Mesenchymal stem cell (in vitro differentiated cells and primary cell): Measurements from ENCODE around the gene HOXC10.
A peak's percentile ranks its signal among the peaks of the same experiment; 100 is the strongest.

Experiments used
- DNase-seq: peaks from one replicate; pipeline ENCODE4 v3.0.0-alpha.2; 2013
- H2AFZ ChIP-seq: one replicate; pipeline ENCODE4 v1.6.1; 2013; ENCODE audit warnings: low read depth, mild to moderate bottlenecking, control low read depth, inconsistent platforms, low read length, moderate library complexity
- H2AK5ac ChIP-seq: 2 replicates; pipeline ENCODE4 v1.6.1; 2013; ENCODE audit warnings: low read length, moderate library complexity, mild to moderate bottlenecking, inconsistent platforms; ENCODE audit not compliant: severe bottlenecking
- H2BK120ac ChIP-seq: one replicate; pipeline ENCODE4 v1.6.1; 2013; ENCODE audit warnings: low read depth, mild to moderate bottlenecking, inconsistent platforms, low read length, moderate library complexity
- H2BK12ac ChIP-seq, 2 experiments: one replicate each; pipeline ENCODE4 v1.6.1; 2013; ENCODE audit warnings: inconsistent platforms in 2 of 2, low read length in 2 of 2, mild to moderate bottlenecking in 2 of 2, moderate library complexity in 2 of 2, control low read depth in 1 of 2
- H2BK15ac ChIP-seq: one replicate; pipeline ENCODE4 v1.6.1; 2013; ENCODE audit warnings: mild to moderate bottlenecking, low read depth, inconsistent platforms; ENCODE audit not compliant: poor library complexity, severe bottlenecking
- H2BK5ac ChIP-seq: 2 replicates; pipeline ENCODE4 v1.6.1; 2013; ENCODE audit warnings: low read depth, mild to moderate bottlenecking, low read length, control low read depth, inconsistent platforms; ENCODE audit not compliant: poor library complexity, severe bottlenecking
- H3K14ac ChIP-seq, 2 experiments: one replicate each; pipeline ENCODE4 v1.6.1; 2013; ENCODE audit warnings: inconsistent platforms in 2 of 2, low read length in 2 of 2, control low read depth in 1 of 2, mild to moderate bottlenecking in 1 of 2, moderate library complexity in 1 of 2
- H3K18ac ChIP-seq, 2 experiments: one replicate each; pipeline ENCODE4 v1.6.1; 2013; ENCODE audit warnings: inconsistent platforms in 2 of 2, low read length in 2 of 2, control low read depth in 1 of 2, low read depth in 1 of 2, mild to moderate bottlenecking in 1 of 2
- H3K23ac ChIP-seq, 2 experiments: one replicate each; pipeline ENCODE4 v1.6.1; 2013; ENCODE audit warnings: inconsistent platforms in 2 of 2, low read length in 2 of 2, mild to moderate bottlenecking in 2 of 2, moderate library complexity in 2 of 2, control low read depth in 1 of 2
- H3K27ac ChIP-seq: 2 replicates; pipeline ENCODE4 v1.5.1; 2013; ENCODE audit warnings: mild to moderate bottlenecking, moderate library complexity, low read length, control low read depth, inconsistent platforms; ENCODE audit not compliant: poor library complexity, severe bottlenecking
- H3K27me3 ChIP-seq, 2 experiments: 2 replicates each; pipeline versions ENCODE4 v1.6.1 to v1.7.0; 2013; ENCODE audit warnings: low read length in 2 of 2, mild to moderate bottlenecking in 2 of 2, moderate library complexity in 2 of 2, control low read depth in 1 of 2, inconsistent platforms in 1 of 2; ENCODE audit not compliant: control insufficient read depth in 1 of 2, insufficient read depth in 1 of 2
- H3K36me3 ChIP-seq, 2 experiments: 2 replicates each; pipeline versions ENCODE4 v1.6.1 to v1.7.0; 2013; ENCODE audit warnings: low read length in 2 of 2, control low read depth in 1 of 2, inconsistent platforms in 1 of 2, low read depth in 1 of 2, mild to moderate bottlenecking in 1 of 2; ENCODE audit not compliant: insufficient read depth in 2 of 2, control insufficient read depth in 1 of 2
- H3K4ac ChIP-seq, 2 experiments: one replicate each; pipeline ENCODE4 v1.6.1; 2013; ENCODE audit warnings: inconsistent platforms in 2 of 2, low read length in 2 of 2, mild to moderate bottlenecking in 2 of 2, moderate library complexity in 2 of 2, control low read depth in 1 of 2, low read depth in 1 of 2
- H3K4me1 ChIP-seq: 2 replicates; pipeline ENCODE4 v1.6.1; 2013; ENCODE audit warnings: low read depth, low read length, control low read depth; ENCODE audit not compliant: control insufficient read depth, insufficient read depth
- H3K4me2 ChIP-seq: 2 replicates; pipeline ENCODE4 v1.6.1; 2013; ENCODE audit warnings: low read length, mild to moderate bottlenecking, inconsistent platforms; ENCODE audit not compliant: poor library complexity, severe bottlenecking
- H3K4me3 ChIP-seq, 2 experiments: 2 replicates each; pipeline versions ENCODE4 v1.5.1 to v1.7.0; 2013; ENCODE audit warnings: low read length in 2 of 2, mild to moderate bottlenecking in 2 of 2, control low read depth in 1 of 2, low read depth in 1 of 2; ENCODE audit not compliant: insufficient read depth in 1 of 2
- H3K79me1 ChIP-seq: replicated peaks from 2 replicates; pipeline ENCODE4 v1.6.1; 2013; ENCODE audit warnings: mild to moderate bottlenecking, control low read depth, low read length, inconsistent platforms; ENCODE audit not compliant: poor library complexity, severe bottlenecking
- H3K9ac ChIP-seq: 2 replicates; pipeline ENCODE4 v1.7.0; 2013; ENCODE audit warnings: mild to moderate bottlenecking, low read length, moderate library complexity
- H3K9me3 ChIP-seq: 2 replicates; pipeline ENCODE4 v1.7.0; 2013; ENCODE audit warnings: mild to moderate bottlenecking, low read length; ENCODE audit not compliant: control insufficient read depth
- H4K8ac ChIP-seq: one replicate; pipeline ENCODE4 v1.6.1; 2013; ENCODE audit warnings: inconsistent platforms, mild to moderate bottlenecking, low read length, moderate library complexity
- H4K91ac ChIP-seq: one replicate; pipeline ENCODE4 v1.6.1; 2013; ENCODE audit warnings: mild to moderate bottlenecking, low read length, inconsistent platforms
- WGBS: methylation state at CpG from one replicate; pipeline ENCODE4 v1.1.7; 2013; ENCODE audit warnings: mixed read lengths; 5-methylcytosine and 5-hydroxymethylcytosine counted together

The HOXC10 gene

GRCh38 chr12:53983950-53984572 lies 885 bp upstream of the HOXC10 start:
- H3K4me1 ChIP-seq = peaks cover 21% of the 10 kb centered on the region

GRCh38 chr12:53985692-53985993 lies 697 bp downstream of the HOXC10 start:
- Histone ChIP-seq H3K4me3 (peak overlapping the region; percentile 73 to 92), H2AK5ac (no peak overlapping the region), H4K91ac (no peak overlapping the region), H2BK12ac (no peak overlapping the region), H2AFZ (no peak overlapping the region), H3K9me3 (no peaks in the 10 kb centered on the region), H2BK5ac (peak overlapping the region; percentile 49), H3K23ac (peak overlapping the region in 1 of 2 experiments; percentile 94), H3K9ac (peak overlapping the region; percentile 98), H3K4me1 (peaks cover 26% of the 10 kb centered on the region), H2BK120ac (no peak overlapping the region), H3K14ac (no peak overlapping the region), H2BK15ac (no peak overlapping the region), H3K79me1 (peaks cover 4% of the 10 kb centered on the region), H3K27me3 (peaks cover 7 to 37% of the 10 kb centered on the region in 2 experiments), H4K8ac (peak overlapping the region; percentile 20), H3K36me3 (no peaks in the 10 kb centered on the region), H3K4ac (no peak overlapping the region), H3K4me2 (peak overlapping the region; percentile 81), H3K27ac (peak overlapping the region; percentile 3), H3K18ac (peak overlapping the region in 1 of 2 experiments; percentile 55)
- DNase-seq = no peak
- WGBS = 19% methylated on average over 21 of the region's 21 CpGs

More at GRCh38 chr12:53983950-53984572, 885 bp upstream of the HOXC10 start:
- no peaks in the 10 kb centered on the region for H3K9me3 ChIP-seq
- DNase-seq = no peak
- no peak overlapping the region for H2AK5ac ChIP-seq
- H3K14ac ChIP-seq = no peak overlapping the region
- H2BK12ac ChIP-seq = no peak overlapping the region
- peaks cover 7 to 50% of the 10 kb centered on the region in 2 experiments for H3K27me3 ChIP-seq
- H4K91ac ChIP-seq = no peak overlapping the region
- no peak overlapping the region for H4K8ac ChIP-seq
- H3K79me1 ChIP-seq = peaks cover 4% of the 10 kb centered on the region
- no peak overlapping the region for H3K27ac ChIP-seq
- H2BK15ac ChIP-seq = no peak overlapping the region
- peak overlapping the region; percentile 81 for H3K4me2 ChIP-seq
- H3K4me3 ChIP-seq = peak overlapping the region in 1 of 2 experiments; percentile 36
- H2BK5ac ChIP-seq = peak overlapping the region; percentile 58
- H3K23ac ChIP-seq = peak overlapping the region in 1 of 2 experiments; percentile 32
- H3K36me3 ChIP-seq = no peaks in the 10 kb centered on the region
- no peak overlapping the region for H3K18ac ChIP-seq
- H3K4ac ChIP-seq = no peak overlapping the region
- no peak overlapping the region for H2AFZ ChIP-seq
- H2BK120ac ChIP-seq = no peak overlapping the region
- 16% methylated on average over 23 of the region's 30 CpGs for WGBS
- H3K9ac ChIP-seq = peak overlapping the region; percentile 81

- H3K79me1 ChIP-seq = peaks cover 4% of the 10 kb centered on the region
- DNase-seq = no peak
- peak overlapping the region; percentile 20 for H4K8ac ChIP-seq
- H3K23ac ChIP-seq = peak overlapping the region in 1 of 2 experiments; percentile 94
- H4K91ac ChIP-seq = peak overlapping the region; percentile 65
- no peak overlapping the region for H3K4ac ChIP-seq
- H3K9me3 ChIP-seq = no peaks in the 10 kb centered on the region
- H2AFZ ChIP-seq = no peak overlapping the region
- H3K14ac ChIP-seq = peak overlapping the region in 1 of 2 experiments; percentile 42
- peaks cover 28% of the 10 kb centered on the region for H3K4me1 ChIP-seq
- 3% methylated on average over 44 of the region's 50 CpGs for WGBS
- H2BK120ac ChIP-seq = no peak overlapping the region
- H3K27ac ChIP-seq = peak overlapping the region; percentile 58
- no peak overlapping the region for H2BK15ac ChIP-seq
- no peaks in the 10 kb centered on the region for H3K36me3 ChIP-seq
- peak overlapping the region; percentile 98 for H3K9ac ChIP-seq
- peak overlapping the region in 1 of 2 experiments; percentile 55 for H3K18ac ChIP-seq
- no peak overlapping the region for H2AK5ac ChIP-seq
- peak overlapping the region; percentile 81 for H3K4me2 ChIP-seq
- peak overlapping the region; percentile 49 for H2BK5ac ChIP-seq
- no peak overlapping the region for H2BK12ac ChIP-seq
- H3K27me3 ChIP-seq = peaks cover 3 to 32% of the 10 kb centered on the region in 2 experiments
- H3K4me3 ChIP-seq = peak overlapping the region; percentile 73 to 92
Measured at GRCh38 chr12:53985994-53986685, 1.2 kb downstream of the HOXC10 start.

GRCh38 chr12:53986686-53987483 lies 1.9 kb downstream of the HOXC10 start:
- no peak overlapping the region for H3K18ac ChIP-seq
- H2BK120ac ChIP-seq = no peak overlapping the region
- H3K9ac ChIP-seq = peak overlapping the region; percentile 98
- H3K4me2 ChIP-seq = peak overlapping the region; percentile 81
- peak overlapping the region; percentile 35 for H2BK5ac ChIP-seq
- no peak overlapping the region for H3K23ac ChIP-seq
- H3K14ac ChIP-seq = no peak overlapping the region
- H3K4me1 ChIP-seq = peaks cover 35% of the 10 kb centered on the region
- peak overlapping the region; percentile 73 to 92 for H3K4me3 ChIP-seq
- H2AK5ac ChIP-seq = no peak overlapping the region
- H3K27ac ChIP-seq = no peak overlapping the region
- H3K9me3 ChIP-seq = no peaks in the 10 kb centered on the region
- H3K79me1 ChIP-seq = peaks cover 4% of the 10 kb centered on the region
- H3K4ac ChIP-seq = no peak overlapping the region
- H4K91ac ChIP-seq = no peak overlapping the region
- no peak for DNase-seq
- H4K8ac ChIP-seq = no peak overlapping the region
- no peak overlapping the region for H2BK15ac ChIP-seq
- WGBS = 64% methylated on average over 21 of the region's 21 CpGs
- H2BK12ac ChIP-seq = no peak overlapping the region
- H3K27me3 ChIP-seq = peaks cover 3 to 26% of the 10 kb centered on the region in 2 experiments
- H3K36me3 ChIP-seq = no peaks in the 10 kb centered on the region
- H2AFZ ChIP-seq = no peak overlapping the region
